GM23338 (cell line): ENCODE measurements around the gene PERCC1. TPM values are rescaled to one million over a fixed set of nuclear protein-coding genes. Genes with fewer than 3 reads are reported as not detected.

Experiments
- ATAC-seq: fragments of 200-7000 bp; cut with Tn5 transposase; 3 replicates; pipeline ENCODE4 v1.9.1; 2020
- DNase-seq: peaks from one replicate; pipeline ENCODE4 v3.0.0-alpha.2; 2015; ENCODE audit warnings: low spot score
- H2AFZ ChIP-seq: fragments of 200-600 bp; sonication (generic); 2 replicates; pipeline ENCODE4 v1.8.0; 2016; ENCODE audit warnings: antibody characterized with exemption, mild to moderate bottlenecking, moderate library complexity
- H3F3A ChIP-seq: fragments of 200-600 bp; sonication (generic); replicated peaks from 2 replicates; pipeline ENCODE4 v1.8.0; 2017; ENCODE audit warnings: antibody characterized with exemption, mixed run types, low read depth
- H3K27ac ChIP-seq: fragments of 200-600 bp; sonication (generic); 2 replicates; pipeline ENCODE4 v1.6.1; 2016; ENCODE audit warnings: low read depth
- H3K27me3 ChIP-seq: fragments of 200-600 bp; sonication (generic); 2 replicates; pipeline ENCODE4 v1.8.0; 2016; ENCODE audit warnings: mild to moderate bottlenecking, mixed run types, moderate library complexity; ENCODE audit not compliant: insufficient read depth
- H3K36me3 ChIP-seq: fragments of 200-600 bp; sonication (generic); 2 replicates; pipeline ENCODE4 v1.8.0; 2016; ENCODE audit warnings: mild to moderate bottlenecking; ENCODE audit not compliant: insufficient read depth
- H3K4me1 ChIP-seq: fragments of 200-600 bp; sonication (generic); 2 replicates; pipeline ENCODE4 v1.8.0; 2016; ENCODE audit warnings: mild to moderate bottlenecking, moderate library complexity; ENCODE audit not compliant: insufficient read depth
- H3K4me2 ChIP-seq: fragments of 200-600 bp; sonication (generic); 2 replicates; pipeline ENCODE4 v1.7.1; 2017; ENCODE audit warnings: mixed run types
- H3K4me3 ChIP-seq: fragments of 200-600 bp; sonication (generic); 2 replicates; pipeline ENCODE4 v1.6.1; 2016; ENCODE audit warnings: mixed run types
- H3K79me2 ChIP-seq: fragments of 200-600 bp; sonication (generic); replicated peaks from 2 replicates; pipeline ENCODE4 v1.8.0; 2017; ENCODE audit warnings: mild to moderate bottlenecking; ENCODE audit not compliant: insufficient read depth
- H3K9me2 ChIP-seq: fragments of 200-600 bp; sonication (generic); 2 replicates; pipeline ENCODE4 v1.8.0; 2017; ENCODE audit not compliant: insufficient read depth
- H4K20me1 ChIP-seq: fragments of 200-600 bp; sonication (generic); replicated peaks from 2 replicates; pipeline ENCODE4 v1.8.0; 2017; ENCODE audit warnings: mild to moderate bottlenecking; ENCODE audit not compliant: insufficient read depth
- H3K27ac Mint-ChIP-seq: 2 replicates; pipeline ENCODE4 v1.8.0; 2020; ENCODE audit warnings: inconsistent platforms, mild to moderate bottlenecking, moderate library complexity, mixed read lengths
- H3K27me3 Mint-ChIP-seq: 3 replicates; pipeline ENCODE4 v1.8.0; 2022; ENCODE audit warnings: low read depth, mild to moderate bottlenecking, moderate library complexity, mixed read lengths, inconsistent platforms; ENCODE audit not compliant: insufficient read depth, poor library complexity
- H3K36me3 Mint-ChIP-seq: 3 replicates; pipeline ENCODE4 v1.8.0; 2021; ENCODE audit warnings: low read depth, mild to moderate bottlenecking, inconsistent platforms, moderate library complexity, mixed read lengths
- H3K4me1 Mint-ChIP-seq: 3 replicates; pipeline ENCODE4 v1.8.0; 2020; ENCODE audit warnings: mild to moderate bottlenecking, inconsistent platforms, mixed read lengths
- H3K4me3 Mint-ChIP-seq: 3 replicates; pipeline ENCODE4 v1.8.0; 2021; ENCODE audit warnings: moderate library complexity, mild to moderate bottlenecking, inconsistent platforms, mixed read lengths
- H3K9me3 Mint-ChIP-seq: 3 replicates; pipeline ENCODE4 v1.8.0; 2020; ENCODE audit warnings: moderate library complexity, mild to moderate bottlenecking, inconsistent platforms, mixed read lengths
- EZH2phosphoT487 ChIP-seq: fragments of 200-600 bp; sonication (generic); IDR thresholded peaks from one replicate; pipeline ENCODE4 v1.8.1; 2018; ENCODE audit warnings: antibody characterized with exemption; ENCODE audit not compliant: unreplicated experiment
- JUNB ChIP-seq: IDR thresholded peaks from one replicate; pipeline ENCODE4 v1.6.1; 2016; ENCODE audit warnings: antibody characterized with exemption; ENCODE audit not compliant: unreplicated experiment
- STAT1 ChIP-seq: IDR thresholded peaks from one replicate; pipeline ENCODE4 v1.6.1; 2016; ENCODE audit warnings: antibody characterized with exemption; ENCODE audit not compliant: unreplicated experiment
- ZNF331 ChIP-seq: fragments of 250-450 bp; sonication (Bioruptor Pico); IDR thresholded peaks from 2 replicates; pipeline ENCODE4 v1.5.0; 2020; ENCODE audit warnings: low read depth, mild to moderate bottlenecking, moderate library complexity
- polyA plus RNA-seq: library from polyadenylated mRNA; unstranded; fragments of >200 nt; fragmentation: Nextera tagmentation; extraction: Ambion mirVana; gene quantifications from 2 replicates; pipeline ENCODE4 v1.2.1, GENCODE V29; 2016
- total RNA-seq: library from RNA; depleted of rRNA; stranded (reverse); fragments of >200 nt; shearing (Covaris generic); gene quantifications from 2 replicates; pipeline ENCODE4 v1.2.3, GENCODE V29; 2014
- TF ChIP-seq, protein P1 (sequence below): IDR thresholded peaks from one replicate; pipeline ENCODE4 v1.6.1; 2018; ENCODE audit warnings: antibody characterized with exemption; ENCODE audit not compliant: unreplicated experiment
- TF ChIP-seq, protein P2 (sequence below), 2 experiments: fragments of 200-600 bp in 1 of 2; sonication (generic) in 1 of 2; conservative IDR thresholded peaks; 2 replicates each; pipeline versions ENCODE4 v1.5.1 to v1.6.1; 2016 to 2017; ENCODE audit warnings: antibody characterized with exemption in 2 of 2, low read depth in 2 of 2, mild to moderate bottlenecking in 2 of 2, moderate library complexity in 1 of 2
- TF ChIP-seq, protein P3 (sequence below): IDR thresholded peaks from 2 replicates; pipeline ENCODE4 v1.6.1; 2016; ENCODE audit warnings: antibody characterized with exemption

The PERCC1 gene
- total and polyA plus RNA-seq, 2 experiments from 2014 or later, result not detected

DNA sequence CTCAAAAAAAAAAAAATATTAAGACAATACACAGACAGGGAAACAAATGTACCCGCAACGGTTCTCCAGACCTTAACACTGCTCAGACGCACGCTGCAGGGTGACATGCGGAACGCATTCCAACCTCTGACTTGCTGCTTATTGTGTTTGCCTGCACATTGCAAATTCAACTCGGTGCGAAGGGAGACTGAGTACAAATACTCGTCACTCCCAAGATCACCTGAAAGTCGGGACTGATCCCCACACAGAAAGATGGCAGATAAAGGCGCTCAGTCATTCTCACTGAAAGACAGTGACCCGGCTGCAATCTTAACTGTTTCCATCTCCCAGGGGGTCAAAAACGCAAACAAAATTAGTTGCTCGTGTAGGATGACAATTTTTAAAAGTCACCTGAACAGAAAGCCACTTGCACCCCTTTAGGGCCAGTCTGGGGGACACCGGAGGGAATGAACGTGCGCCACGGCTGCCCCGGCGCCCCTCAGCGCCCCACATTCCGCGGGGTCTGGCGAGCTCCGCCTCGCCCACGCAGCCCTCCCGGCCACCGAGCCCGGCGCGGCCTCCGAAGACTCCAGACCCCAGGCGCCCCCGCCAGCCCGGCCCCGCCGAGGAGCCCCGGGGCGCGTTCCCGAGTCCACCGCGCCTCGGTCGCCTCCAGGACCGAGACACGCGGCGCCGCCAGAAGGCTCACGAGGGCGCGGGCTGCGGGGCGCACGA is 43.4 kb downstream of the PERCC1 start:
- peaks cover 21% of the 10 kb centered on the region for H4K20me1 ChIP-seq
- H3K27ac Mint-ChIP-seq, result peak overlapping the region; percentile 79; the same call in 1 of the 2 replicates
- no peak overlapping the region for H2AFZ ChIP-seq
- H3K4me1 Mint-ChIP-seq, result peaks cover 11% of the 10 kb centered on the region
- no peaks in the 10 kb centered on the region for H3K27me3 ChIP-seq
- ATAC-seq (peak; percentile 37), DNase-seq (peak; percentile 45)
- H3K4me3 Mint-ChIP-seq, result peak overlapping the region; percentile 86
- peaks cover 51% of the 10 kb centered on the region for H3K79me2 ChIP-seq
- no peak overlapping the region for H3K27ac ChIP-seq
- H3K27me3 Mint-ChIP-seq, result peaks cover 12% of the 10 kb centered on the region
- peak overlapping the region; percentile 77 for H3K4me3 ChIP-seq
- peaks cover 3% of the 10 kb centered on the region; the same call in 1 of the 2 replicates for H3K4me1 ChIP-seq
- H3K4me2 ChIP-seq, result peak overlapping the region; percentile 89
- peaks cover 30% of the 10 kb centered on the region; the same call in 2 of the 3 replicates for H3K9me3 Mint-ChIP-seq
- H3K9me2 ChIP-seq, result no peaks in the 10 kb centered on the region
- H3K36me3 ChIP-seq, result no peaks in the 10 kb centered on the region
- H3F3A ChIP-seq, result no peaks in the 10 kb centered on the region
- H3K36me3 Mint-ChIP-seq, result peaks cover 3% of the 10 kb centered on the region
- TF ChIP-seq, protein P1, sequence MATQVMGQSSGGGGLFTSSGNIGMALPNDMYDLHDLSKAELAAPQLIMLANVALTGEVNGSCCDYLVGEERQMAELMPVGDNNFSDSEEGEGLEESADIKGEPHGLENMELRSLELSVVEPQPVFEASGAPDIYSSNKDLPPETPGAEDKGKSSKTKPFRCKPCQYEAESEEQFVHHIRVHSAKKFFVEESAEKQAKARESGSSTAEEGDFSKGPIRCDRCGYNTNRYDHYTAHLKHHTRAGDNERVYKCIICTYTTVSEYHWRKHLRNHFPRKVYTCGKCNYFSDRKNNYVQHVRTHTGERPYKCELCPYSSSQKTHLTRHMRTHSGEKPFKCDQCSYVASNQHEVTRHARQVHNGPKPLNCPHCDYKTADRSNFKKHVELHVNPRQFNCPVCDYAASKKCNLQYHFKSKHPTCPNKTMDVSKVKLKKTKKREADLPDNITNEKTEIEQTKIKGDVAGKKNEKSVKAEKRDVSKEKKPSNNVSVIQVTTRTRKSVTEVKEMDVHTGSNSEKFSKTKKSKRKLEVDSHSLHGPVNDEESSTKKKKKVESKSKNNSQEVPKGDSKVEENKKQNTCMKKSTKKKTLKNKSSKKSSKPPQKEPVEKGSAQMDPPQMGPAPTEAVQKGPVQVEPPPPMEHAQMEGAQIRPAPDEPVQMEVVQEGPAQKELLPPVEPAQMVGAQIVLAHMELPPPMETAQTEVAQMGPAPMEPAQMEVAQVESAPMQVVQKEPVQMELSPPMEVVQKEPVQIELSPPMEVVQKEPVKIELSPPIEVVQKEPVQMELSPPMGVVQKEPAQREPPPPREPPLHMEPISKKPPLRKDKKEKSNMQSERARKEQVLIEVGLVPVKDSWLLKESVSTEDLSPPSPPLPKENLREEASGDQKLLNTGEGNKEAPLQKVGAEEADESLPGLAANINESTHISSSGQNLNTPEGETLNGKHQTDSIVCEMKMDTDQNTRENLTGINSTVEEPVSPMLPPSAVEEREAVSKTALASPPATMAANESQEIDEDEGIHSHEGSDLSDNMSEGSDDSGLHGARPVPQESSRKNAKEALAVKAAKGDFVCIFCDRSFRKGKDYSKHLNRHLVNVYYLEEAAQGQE, result no peak
- TF ChIP-seq EZH2phosphoT487, result no peak
- no peak for TF ChIP-seq JUNB
- no peak for TF ChIP-seq STAT1
- TF ChIP-seq, protein P2, sequence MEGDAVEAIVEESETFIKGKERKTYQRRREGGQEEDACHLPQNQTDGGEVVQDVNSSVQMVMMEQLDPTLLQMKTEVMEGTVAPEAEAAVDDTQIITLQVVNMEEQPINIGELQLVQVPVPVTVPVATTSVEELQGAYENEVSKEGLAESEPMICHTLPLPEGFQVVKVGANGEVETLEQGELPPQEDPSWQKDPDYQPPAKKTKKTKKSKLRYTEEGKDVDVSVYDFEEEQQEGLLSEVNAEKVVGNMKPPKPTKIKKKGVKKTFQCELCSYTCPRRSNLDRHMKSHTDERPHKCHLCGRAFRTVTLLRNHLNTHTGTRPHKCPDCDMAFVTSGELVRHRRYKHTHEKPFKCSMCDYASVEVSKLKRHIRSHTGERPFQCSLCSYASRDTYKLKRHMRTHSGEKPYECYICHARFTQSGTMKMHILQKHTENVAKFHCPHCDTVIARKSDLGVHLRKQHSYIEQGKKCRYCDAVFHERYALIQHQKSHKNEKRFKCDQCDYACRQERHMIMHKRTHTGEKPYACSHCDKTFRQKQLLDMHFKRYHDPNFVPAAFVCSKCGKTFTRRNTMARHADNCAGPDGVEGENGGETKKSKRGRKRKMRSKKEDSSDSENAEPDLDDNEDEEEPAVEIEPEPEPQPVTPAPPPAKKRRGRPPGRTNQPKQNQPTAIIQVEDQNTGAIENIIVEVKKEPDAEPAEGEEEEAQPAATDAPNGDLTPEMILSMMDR (conservative IDR thresholded peaks at IDR 0.05; ENCODE audit: low read depth in 2 of 2), result no peak

DNA sequence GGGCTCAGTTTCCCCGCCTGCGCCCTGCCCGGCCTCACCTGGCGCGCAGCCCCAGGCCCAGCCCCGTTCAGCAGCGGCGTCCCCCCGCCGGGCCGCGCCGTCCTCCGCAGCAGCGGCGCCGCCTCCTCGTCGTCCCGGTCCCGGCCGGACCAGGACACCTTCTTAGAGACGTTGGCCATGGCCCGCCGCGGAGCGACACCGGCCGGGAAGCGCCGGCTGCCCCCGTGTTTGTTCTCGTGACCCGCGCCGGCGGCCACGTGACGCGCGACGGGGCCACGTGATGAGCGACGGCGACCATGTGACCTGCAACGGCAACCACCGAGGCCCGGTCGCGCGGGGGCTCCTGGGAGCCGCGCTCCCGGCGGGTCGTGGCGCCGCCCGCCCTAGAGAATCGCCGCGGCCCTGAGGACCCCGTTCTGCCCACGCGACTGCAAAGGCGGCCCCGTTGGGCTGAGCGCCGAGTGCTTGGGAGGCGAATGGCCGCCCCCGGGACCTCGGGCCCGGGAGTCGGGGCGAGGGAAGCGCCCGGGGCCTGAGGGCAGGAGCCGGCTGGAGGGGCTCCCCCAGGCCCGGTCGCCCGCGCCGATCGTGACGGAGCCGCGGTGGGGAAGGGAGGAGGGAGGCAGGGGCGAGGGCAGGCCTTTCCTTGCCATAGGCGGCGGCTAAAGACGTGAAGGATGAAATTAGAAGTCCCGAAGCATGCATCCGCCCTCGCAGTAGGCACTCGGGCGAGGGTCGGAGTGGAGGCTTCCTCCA is 44.1 kb downstream of the PERCC1 start, which contains the start of gene CLCN7:
CLCN7 (minus strand) TSS at position 233 of the 756 bp plus-strand sequence; CDS start at position 179, 54 bp downstream.
- Histone ChIP-seq H3K79me2 (peaks cover 44% of the 10 kb centered on the region), H2AFZ (peak within 1 kb of the TSS; percentile 74; the same call in 1 of the 2 replicates), H3K4me1 (peaks cover 3% of the 10 kb centered on the region; the same call in 1 of the 2 replicates), H3K27ac (no peak within 1 kb of the TSS), H3K36me3 (no peaks in the 10 kb centered on the region), H3F3A (no peaks in the 10 kb centered on the region), H3K4me2 (peak within 1 kb of the TSS; percentile 89), H3K4me3 (peak within 1 kb of the TSS; percentile 77), H4K20me1 (peaks cover 15% of the 10 kb centered on the region; the same call in 1 of the 2 replicates), H3K9me2 (no peaks in the 10 kb centered on the region), H3K27me3 (no peaks in the 10 kb centered on the region)
- Mint-ChIP-seq H3K27ac (peak within 1 kb of the TSS; percentile 79), H3K9me3 (peaks cover 30% of the 10 kb centered on the region; the same call in 2 of the 3 replicates), H3K4me1 (peaks cover 8% of the 10 kb centered on the region; the same call in 2 of the 3 replicates), H3K4me3 (peak within 1 kb of the TSS; percentile 86), H3K36me3 (peaks cover 3% of the 10 kb centered on the region; the same call in 2 of the 3 replicates), H3K27me3 (peaks cover 12% of the 10 kb centered on the region)
- DNase-seq (peak; percentile 85), ATAC-seq (peak; percentile 81)
- TF ChIP-seq, protein P3, sequence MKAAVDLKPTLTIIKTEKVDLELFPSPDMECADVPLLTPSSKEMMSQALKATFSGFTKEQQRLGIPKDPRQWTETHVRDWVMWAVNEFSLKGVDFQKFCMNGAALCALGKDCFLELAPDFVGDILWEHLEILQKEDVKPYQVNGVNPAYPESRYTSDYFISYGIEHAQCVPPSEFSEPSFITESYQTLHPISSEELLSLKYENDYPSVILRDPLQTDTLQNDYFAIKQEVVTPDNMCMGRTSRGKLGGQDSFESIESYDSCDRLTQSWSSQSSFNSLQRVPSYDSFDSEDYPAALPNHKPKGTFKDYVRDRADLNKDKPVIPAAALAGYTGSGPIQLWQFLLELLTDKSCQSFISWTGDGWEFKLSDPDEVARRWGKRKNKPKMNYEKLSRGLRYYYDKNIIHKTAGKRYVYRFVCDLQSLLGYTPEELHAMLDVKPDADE, result no peak
- TF ChIP-seq JUNB (no peak), ZNF331 (CRISPR knock-in tag) (no peak)
